ENCODE results near the gene RNU6-9.

DNA sequence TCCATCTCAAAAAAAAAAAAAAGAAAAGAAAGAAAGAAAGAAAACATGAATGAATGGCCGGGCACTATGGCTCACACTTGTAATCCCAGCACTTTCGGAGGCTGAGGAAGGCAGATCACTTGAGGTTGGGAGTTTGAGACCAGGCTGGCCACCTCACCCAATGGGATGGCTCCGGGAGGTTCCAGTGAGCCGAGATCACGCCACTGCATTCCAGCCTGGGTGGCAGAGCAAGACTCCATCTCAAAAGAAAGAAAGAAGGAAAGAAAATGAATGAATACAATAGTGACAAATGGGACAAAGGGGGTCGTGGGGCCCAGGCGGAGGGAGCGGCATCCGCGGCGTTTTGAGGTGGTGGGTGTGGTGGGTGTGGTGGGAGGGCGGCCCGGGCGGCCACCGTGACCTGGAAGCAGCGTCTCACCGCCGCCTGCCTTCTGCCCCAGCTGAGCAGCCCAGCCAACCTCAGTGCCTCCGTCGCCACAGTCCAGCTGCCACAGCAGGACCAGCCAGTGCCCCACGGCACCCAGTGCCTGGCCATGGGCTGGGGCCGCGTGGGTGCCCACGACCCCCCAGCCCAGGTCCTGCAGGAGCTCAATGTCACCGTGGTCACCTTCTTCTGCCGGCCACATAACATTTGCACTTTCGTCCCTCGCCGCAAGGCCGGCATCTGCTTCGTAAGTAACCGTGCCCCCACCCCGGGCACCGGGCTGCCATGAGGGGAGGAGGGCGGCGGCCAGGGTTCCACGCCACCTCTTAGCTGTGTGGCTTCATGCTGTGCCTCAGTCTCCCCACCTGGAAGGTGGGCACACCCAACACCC is 47.4 kb upstream of the RNU6-9 start:
- TF ChIP-seq, protein P1, sequence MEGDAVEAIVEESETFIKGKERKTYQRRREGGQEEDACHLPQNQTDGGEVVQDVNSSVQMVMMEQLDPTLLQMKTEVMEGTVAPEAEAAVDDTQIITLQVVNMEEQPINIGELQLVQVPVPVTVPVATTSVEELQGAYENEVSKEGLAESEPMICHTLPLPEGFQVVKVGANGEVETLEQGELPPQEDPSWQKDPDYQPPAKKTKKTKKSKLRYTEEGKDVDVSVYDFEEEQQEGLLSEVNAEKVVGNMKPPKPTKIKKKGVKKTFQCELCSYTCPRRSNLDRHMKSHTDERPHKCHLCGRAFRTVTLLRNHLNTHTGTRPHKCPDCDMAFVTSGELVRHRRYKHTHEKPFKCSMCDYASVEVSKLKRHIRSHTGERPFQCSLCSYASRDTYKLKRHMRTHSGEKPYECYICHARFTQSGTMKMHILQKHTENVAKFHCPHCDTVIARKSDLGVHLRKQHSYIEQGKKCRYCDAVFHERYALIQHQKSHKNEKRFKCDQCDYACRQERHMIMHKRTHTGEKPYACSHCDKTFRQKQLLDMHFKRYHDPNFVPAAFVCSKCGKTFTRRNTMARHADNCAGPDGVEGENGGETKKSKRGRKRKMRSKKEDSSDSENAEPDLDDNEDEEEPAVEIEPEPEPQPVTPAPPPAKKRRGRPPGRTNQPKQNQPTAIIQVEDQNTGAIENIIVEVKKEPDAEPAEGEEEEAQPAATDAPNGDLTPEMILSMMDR (conservative IDR thresholded peaks at IDR 0.05): no peak
- TF ChIP-seq EZH2 (IDR thresholded peaks at IDR 0.05; ENCODE audit: low read depth): no peak
